Tibial artery (tissue), 4 donors: ENCODE measurements around the gene NCR1.
"Not testable (repeated sequence)": the region's sequence is repeated elsewhere in the genome, so short reads cannot be mapped to it uniquely, and the experiment has no call there.

Experiments
- DNase-seq, 2 donors: peaks; one replicate each; pipeline ENCODE4 v3.0.0-alpha.2; 2019
- H3K27ac ChIP-seq, 2 donors: fragments of 200-600 bp; sonication (generic) in 1 of 2; 1 replicate in 1 of 2; 2 replicates in 1 of 2; pipeline ENCODE4 v1.5.1; 2018 to 2019; ENCODE audit warnings: mild to moderate bottlenecking in 1 of 2
- H3K27me3 ChIP-seq, 2 donors: fragments of 200-600 bp; sonication (generic) in 1 of 2; one replicate each; pipeline versions ENCODE4 v1.5.1 to v1.6.0; 2016 to 2019
- H3K36me3 ChIP-seq, 3 donors: fragments of 200-600 bp; sonication (generic) in 2 of 3; one replicate each; pipeline ENCODE4 v1.5.1; 2016 to 2019; ENCODE audit warnings: mild to moderate bottlenecking in 2 of 3
- H3K4me1 ChIP-seq, 4 donors: fragments of 200-600 bp; sonication (generic) in 2 of 4; 1 replicate in 3 of 4; 2 replicates in 1 of 4; pipeline ENCODE4 v1.5.1; 2016 to 2019
- H3K4me3 ChIP-seq, 2 donors: fragments of 200-600 bp; sonication (generic) in 1 of 2; 1 replicate in 1 of 2; 2 replicates in 1 of 2; pipeline ENCODE4 v1.5.1; 2018 to 2019; ENCODE audit warnings: mild to moderate bottlenecking in 2 of 2
- H3K9me3 ChIP-seq, 3 donors: fragments of 200-600 bp; sonication (generic) in 1 of 3; one replicate each; pipeline ENCODE4 v1.5.1; 2016 to 2019
- intact Hi-C: fragments of 100-400 bp; cut with DNase I; formaldehyde crosslinking; loops from one replicate; pipeline ENCODE4 v1.15.0; 2023; ENCODE audit warnings: low total_unique reads
- TF ChIP-seq, protein P1 (sequence below), 2 experiments: fragments of 200-600 bp in 1 of 2; fragments of 450-650 bp in 1 of 2; IDR thresholded peaks; one replicate each; pipeline ENCODE4 v1.5.1; 2017 to 2019; ENCODE audit warnings: antibody characterized with exemption in 2 of 2, mild to moderate bottlenecking in 1 of 2, moderate library complexity in 1 of 2

NCR1 gene

GRCh38 chr19:54905421-54905802 lies 536 bp upstream of the NCR1 start:
- no peaks in the 10 kb centered on the region for H3K36me3 ChIP-seq
- H3K9me3 ChIP-seq = no peaks in the 10 kb centered on the region
- H3K27me3 ChIP-seq = no peaks in the 10 kb centered on the region
- DNase-seq = no peak
- H3K4me1 ChIP-seq = no peaks in the 10 kb centered on the region
- H3K27ac ChIP-seq = no peak overlapping the region
- H3K4me3 ChIP-seq = no peak overlapping the region
- TF ChIP-seq, protein P1, sequence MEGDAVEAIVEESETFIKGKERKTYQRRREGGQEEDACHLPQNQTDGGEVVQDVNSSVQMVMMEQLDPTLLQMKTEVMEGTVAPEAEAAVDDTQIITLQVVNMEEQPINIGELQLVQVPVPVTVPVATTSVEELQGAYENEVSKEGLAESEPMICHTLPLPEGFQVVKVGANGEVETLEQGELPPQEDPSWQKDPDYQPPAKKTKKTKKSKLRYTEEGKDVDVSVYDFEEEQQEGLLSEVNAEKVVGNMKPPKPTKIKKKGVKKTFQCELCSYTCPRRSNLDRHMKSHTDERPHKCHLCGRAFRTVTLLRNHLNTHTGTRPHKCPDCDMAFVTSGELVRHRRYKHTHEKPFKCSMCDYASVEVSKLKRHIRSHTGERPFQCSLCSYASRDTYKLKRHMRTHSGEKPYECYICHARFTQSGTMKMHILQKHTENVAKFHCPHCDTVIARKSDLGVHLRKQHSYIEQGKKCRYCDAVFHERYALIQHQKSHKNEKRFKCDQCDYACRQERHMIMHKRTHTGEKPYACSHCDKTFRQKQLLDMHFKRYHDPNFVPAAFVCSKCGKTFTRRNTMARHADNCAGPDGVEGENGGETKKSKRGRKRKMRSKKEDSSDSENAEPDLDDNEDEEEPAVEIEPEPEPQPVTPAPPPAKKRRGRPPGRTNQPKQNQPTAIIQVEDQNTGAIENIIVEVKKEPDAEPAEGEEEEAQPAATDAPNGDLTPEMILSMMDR (IDR thresholded peaks at IDR 0.05) = no peak
- intact Hi-C loops = no loop called here

GRCh38 chr19:54906819-54907218 lies 871 bp downstream of the NCR1 start:
- TF ChIP-seq, protein P1 (IDR thresholded peaks at IDR 0.05) = no peak
- Histone ChIP-seq H3K4me3 (no peak overlapping the region), H3K36me3 (no peaks in the 10 kb centered on the region), H3K4me1 (no peaks in the 10 kb centered on the region), H3K27me3 (no peaks in the 10 kb centered on the region), H3K9me3 (no peaks in the 10 kb centered on the region), H3K27ac (no peak overlapping the region)
- DNase-seq = no peak
- intact Hi-C loops = no loop called here

DNA sequence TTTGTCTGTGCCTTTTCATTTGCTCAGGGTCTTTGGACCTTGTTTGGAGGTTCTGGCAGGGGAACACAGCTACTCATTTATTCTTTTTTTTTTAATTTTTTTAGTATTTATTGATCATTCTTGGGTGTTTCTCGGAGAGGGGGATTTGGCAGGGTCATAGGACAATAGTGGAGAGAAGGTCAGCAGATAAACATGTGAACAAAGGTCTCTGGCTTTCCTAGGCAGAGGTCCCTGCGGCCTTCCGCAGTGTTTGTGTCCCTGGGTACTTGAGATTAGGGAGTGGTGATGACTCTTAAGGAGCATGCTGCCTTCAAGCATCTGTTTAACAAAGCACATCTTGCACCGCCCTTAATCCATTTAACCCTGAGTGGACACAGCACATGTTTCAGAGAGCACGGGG lies 2.0 kb downstream of the NCR1 start:
- H3K4me3 ChIP-seq, H3K9me3 ChIP-seq, H3K36me3 ChIP-seq, DNase-seq, H3K27me3 ChIP-seq, intact Hi-C loops, H3K27ac ChIP-seq, H3K4me1 ChIP-seq: not testable (repeated sequence)

GRCh38 chr19:54916822-54917221 lies 10.9 kb downstream of the NCR1 start:
- no peaks in the 10 kb centered on the region for H3K9me3 ChIP-seq
- H3K27ac ChIP-seq = no peak overlapping the region
- no peak overlapping the region for H3K4me3 ChIP-seq
- no peak for DNase-seq
- no peaks in the 10 kb centered on the region for H3K36me3 ChIP-seq
- H3K4me1 ChIP-seq = no peaks in the 10 kb centered on the region
- intact Hi-C loops = no loop called here
- H3K27me3 ChIP-seq = peaks cover 0 to 9% of the 10 kb centered on the region in 2 donors
- TF ChIP-seq, protein P1 (IDR thresholded peaks at IDR 0.05) = no peak

DNA sequence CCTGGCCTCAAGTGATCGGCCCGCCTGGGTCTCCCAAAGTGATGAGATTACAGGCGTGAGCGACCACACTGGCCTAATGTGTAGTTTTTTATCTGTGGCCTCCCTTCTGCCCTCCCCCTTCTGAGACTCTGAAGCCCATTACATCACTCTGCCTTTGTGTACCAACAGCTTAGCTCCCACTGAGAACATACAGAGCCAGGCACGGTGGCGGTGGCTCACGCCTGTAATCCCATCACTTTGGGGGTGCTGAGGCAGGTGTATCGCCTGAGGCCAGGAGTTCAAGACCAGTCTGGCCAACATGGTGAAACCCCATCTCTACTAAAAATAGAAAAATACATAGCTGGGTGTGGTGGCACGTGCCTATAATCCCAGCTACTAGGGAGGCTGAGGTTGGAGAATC lies 12.6 kb downstream of the NCR1 start:
- H3K36me3 ChIP-seq = no peaks in the 10 kb centered on the region
- H3K4me1 ChIP-seq = no peaks in the 10 kb centered on the region
- intact Hi-C loops = no loop called here
- TF ChIP-seq, protein P1 (IDR thresholded peaks at IDR 0.05) = no peak
- no peak overlapping the region for H3K4me3 ChIP-seq
- H3K9me3 ChIP-seq = no peaks in the 10 kb centered on the region
- peaks cover 0 to 9% of the 10 kb centered on the region in 2 donors for H3K27me3 ChIP-seq
- no peak for DNase-seq
- H3K27ac ChIP-seq = no peak overlapping the region

GRCh38 chr19:54919646-54920563 lies 14.0 kb downstream of the NCR1 start:
- H3K27me3 ChIP-seq, H3K27ac ChIP-seq, H3K9me3 ChIP-seq, DNase-seq, H3K4me3 ChIP-seq, H3K4me1 ChIP-seq, intact Hi-C loops, H3K36me3 ChIP-seq: not testable (repeated sequence)
